HG02678 (cell line): ENCODE results near the gene MPPED1.

ENCODE experiments used
- ATAC-seq: cut with Tn5 transposase; IDR thresholded peaks from one replicate; pipeline ENCODE4 v1.9.1; 2021; ENCODE audit warnings: mild to moderate bottlenecking, moderate library complexity; ENCODE audit not compliant: unreplicated experiment

Gene MPPED1, protein sequence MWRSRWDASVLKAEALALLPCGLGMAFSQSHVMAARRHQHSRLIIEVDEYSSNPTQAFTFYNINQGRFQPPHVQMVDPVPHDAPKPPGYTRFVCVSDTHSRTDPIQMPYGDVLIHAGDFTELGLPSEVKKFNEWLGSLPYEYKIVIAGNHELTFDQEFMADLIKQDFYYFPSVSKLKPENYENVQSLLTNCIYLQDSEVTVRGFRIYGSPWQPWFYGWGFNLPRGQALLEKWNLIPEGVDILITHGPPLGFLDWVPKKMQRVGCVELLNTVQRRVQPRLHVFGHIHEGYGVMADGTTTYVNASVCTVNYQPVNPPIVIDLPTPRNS

DNA sequence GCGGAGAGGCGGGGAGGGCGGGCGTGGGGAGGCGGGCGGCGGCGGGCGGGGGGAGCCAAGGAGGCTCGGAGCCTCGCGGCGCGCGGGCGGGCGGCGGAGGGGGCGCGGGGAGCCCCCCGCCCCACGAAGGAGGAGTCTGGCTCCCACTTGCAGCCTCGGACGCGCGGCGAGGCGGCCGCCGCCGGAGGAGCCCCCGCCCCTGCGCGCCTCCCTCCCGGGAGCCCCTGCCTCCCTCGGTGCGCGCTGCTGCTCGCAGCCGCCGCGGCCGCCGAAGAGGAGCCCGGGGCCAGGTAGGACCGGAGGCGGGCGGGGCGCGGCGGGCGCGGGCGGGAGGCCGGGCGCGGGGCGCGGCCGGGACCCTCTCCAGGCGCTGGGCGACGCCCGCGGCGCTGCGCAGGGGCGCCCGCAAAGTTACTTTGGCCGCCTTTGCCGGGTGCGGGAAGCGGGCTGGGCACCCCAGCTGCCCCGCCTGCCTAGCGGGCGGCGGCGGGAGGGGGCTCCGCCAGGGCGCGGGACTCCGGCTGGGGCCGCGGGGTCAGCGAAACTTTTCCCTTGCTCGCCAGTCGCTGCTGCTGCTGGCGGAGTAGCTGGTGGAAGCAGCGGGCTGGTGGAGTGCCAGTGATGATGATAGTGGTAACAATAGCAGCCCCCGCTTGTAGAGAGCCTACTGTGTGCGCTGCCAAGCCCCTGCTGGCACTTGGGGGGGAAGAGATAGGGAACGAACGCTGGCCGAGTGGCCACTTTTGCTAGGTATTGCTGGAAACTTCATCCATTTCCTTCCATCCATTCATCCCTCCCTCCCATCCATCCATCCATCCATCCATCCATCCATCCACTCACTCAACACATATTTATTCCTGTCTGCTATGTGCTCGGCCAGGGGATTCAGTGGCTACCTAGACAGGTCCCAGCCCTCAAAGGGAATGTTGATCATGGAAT is at the start of gene MPPED1:
Gene MPPED1, plus strand, starts transcription at position 146 of the 939 bp plus-strand sequence. CDS start 12,972 bp downstream, outside the sequence.
- no peak for ATAC-seq

DNA sequence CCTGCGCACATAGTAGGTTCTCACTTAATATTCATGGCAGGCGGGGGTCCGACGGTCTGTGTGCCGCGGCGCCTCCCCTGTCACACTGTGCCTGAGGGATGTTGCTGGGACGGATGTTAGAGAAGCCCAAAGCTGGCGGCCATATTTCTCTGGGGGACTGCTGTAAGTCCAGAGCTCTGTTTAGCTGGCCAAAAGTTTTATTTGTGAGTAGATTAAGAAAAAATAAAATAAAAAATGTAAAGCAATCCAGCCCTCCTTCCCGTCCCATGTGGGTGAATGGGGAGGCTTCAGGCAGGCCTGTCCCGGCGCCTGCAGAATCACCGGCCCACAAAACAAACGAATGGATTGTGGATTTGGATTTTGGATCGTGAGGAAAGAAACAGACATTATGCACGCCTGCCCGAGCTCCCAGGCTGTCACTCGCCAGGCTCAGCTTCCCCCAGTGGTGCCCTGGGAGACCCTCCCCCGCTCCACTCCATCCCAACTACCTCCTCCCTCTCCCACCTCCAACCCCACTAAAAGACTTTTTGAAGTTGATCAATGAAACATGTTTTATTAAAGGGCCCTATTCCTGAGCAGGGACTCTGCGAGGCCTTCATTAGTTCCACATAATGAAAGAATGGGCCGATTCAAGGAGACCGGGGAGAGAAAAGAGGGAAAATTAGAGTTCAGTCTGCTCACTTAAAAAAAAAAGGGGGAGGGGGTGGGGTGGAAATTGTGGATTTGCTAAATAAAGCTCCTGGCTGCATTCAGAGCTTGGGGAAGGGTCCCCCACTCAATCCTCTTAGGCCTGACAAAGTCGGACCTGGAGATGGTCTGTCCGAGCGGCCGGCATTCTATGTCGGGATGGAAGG is 48.3 kb upstream of the MPPED1 start:
- ATAC-seq: no peak

DNA sequence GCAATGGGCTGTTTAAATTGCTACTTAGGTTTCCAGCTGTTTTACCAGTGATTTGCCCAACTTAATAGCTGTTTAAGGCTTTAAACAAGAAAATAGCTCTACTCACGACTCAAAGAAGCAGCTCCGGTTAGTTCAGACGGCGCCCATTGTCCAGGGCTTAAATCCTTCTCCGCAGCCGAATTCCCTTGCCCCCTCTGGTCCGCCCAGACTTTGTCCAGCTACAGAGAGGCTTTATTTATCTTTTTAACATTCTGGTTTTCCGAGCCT is 47.7 kb upstream of the MPPED1 start:
- no peak for ATAC-seq

DNA sequence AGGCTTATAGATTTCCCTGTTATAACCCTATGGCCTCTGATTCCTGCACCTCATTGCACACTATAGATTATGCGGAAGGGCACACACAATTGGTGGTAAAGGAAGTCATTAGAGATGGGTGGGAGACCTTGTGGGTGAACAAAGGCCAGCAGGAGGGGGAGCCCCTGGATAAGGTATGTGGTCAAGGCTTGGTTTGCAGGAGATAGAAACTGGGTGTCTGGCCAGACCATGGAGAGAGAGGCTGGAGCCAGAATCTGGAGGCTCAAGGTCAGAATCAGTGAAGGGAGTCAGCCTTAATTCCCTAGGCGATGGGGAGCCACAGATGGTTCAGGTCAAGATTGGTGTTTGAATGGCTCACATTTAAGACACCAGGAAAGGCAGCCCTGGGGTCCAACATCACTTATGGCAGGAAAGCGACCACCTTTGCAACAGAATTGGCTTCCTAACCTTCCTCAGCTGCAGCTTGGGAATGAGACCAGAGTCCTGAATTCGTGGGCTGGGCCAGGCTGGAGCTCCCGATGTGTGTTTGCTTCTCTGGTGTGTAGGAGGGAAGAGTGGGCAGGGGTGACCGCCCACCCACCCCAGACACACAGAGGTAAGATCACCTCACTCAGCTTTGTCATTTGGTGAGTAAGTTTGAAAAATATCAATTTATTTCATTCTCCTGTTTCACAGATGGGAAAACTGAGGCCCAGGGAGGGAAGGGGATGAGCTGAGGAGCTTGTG is 45.9 kb upstream of the MPPED1 start:
- no peak for ATAC-seq

DNA sequence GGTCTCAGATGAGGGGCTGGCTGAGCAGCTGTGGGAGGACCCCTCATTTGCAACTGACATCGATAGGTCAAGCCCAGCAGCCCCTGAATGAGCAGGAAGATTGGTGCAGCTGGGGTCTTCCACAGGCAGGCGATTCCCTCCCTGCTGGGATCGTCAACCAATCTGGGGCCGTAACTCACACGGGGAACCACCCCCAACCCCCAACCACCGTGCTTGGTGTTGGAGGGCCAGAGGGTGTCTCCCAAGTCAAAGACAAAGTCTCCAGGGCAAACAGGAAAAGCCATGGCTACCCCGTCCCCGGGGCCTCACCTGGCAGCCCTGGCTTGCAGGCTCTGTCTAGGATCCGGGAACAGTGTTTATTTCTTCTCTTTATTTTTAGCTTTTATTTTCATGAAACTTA is 41.8 kb upstream of the MPPED1 start:
- no peak for ATAC-seq

DNA sequence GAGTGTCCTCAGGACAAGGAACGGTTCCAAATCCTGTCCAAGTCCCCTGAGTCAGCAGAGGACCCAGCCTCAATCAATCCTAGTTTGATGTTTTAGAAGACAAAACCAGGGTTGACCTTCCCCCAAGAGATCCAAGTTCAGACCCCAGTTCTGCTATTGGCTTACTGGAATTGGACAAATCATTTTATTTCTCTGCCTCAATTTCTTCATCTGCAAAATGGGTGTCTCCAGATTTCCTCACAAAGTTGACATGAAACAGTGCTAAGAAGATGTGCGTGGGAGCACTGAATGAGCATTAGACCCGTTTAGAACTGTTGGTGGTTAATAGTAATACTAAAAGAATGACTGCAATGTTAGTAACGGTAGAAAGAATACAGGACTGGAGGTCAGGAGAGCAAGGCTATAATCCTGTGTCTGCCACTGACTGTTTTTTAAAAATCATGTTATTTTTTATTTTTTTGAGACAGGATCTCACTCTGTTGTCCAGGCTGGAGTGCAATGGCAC is 35.8 kb upstream of the MPPED1 start:
- no peak for ATAC-seq

DNA sequence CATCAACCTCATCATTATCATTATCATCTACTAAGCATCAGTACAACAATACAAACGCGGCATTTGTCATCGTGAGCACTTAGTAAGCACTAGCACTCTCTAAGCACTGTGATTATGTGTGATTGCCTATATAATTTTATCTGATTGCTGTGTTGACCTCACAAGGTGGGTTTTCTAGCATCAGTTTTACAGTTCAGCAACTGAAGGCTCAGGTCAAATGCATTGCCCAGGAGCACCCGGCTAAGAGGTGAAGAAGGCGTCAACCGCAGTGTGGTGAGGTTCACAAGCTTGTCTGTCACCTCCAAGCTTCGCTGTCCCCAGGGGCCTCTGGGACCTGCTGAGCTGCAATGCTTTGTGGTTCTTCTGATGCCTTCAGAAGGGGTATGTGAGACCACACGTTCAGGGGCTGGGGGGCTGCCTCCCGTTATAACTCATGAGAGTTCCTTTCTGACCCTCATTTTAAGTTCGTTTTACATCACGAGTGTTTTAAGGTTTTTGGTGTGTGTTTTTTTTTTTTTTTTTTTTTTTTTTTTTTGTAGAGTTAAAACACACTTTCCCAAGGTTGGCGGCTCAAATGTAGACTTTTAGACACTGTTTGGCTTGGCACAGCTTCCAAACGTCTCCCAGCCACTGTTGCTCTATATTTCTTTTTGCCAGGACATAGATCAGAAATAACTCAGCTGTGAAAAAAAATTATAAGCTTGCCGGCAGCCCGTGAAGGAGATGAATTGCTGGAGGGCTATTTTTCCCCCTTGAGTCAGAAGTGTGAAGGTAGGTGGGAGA is 34.9 kb upstream of the MPPED1 start:
- ATAC-seq: no peak

DNA sequence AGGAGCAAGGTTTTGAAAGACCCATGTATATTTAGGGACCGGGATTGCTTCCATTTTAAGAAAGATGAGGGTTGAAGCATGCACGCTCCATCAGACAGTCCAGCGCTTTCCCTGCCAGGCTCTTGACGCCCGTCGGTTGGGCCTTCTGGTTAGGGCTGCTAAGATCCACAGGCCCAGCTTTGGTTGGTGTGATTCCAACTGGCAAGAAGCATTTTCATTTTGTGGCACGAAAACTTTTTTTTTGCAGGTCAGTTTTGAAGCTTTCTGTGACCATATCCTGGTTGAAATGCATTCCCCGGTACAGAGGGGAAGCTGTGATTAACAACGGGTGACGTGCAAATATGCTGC is 34.3 kb upstream of the MPPED1 start:
- ATAC-seq: no peak

DNA sequence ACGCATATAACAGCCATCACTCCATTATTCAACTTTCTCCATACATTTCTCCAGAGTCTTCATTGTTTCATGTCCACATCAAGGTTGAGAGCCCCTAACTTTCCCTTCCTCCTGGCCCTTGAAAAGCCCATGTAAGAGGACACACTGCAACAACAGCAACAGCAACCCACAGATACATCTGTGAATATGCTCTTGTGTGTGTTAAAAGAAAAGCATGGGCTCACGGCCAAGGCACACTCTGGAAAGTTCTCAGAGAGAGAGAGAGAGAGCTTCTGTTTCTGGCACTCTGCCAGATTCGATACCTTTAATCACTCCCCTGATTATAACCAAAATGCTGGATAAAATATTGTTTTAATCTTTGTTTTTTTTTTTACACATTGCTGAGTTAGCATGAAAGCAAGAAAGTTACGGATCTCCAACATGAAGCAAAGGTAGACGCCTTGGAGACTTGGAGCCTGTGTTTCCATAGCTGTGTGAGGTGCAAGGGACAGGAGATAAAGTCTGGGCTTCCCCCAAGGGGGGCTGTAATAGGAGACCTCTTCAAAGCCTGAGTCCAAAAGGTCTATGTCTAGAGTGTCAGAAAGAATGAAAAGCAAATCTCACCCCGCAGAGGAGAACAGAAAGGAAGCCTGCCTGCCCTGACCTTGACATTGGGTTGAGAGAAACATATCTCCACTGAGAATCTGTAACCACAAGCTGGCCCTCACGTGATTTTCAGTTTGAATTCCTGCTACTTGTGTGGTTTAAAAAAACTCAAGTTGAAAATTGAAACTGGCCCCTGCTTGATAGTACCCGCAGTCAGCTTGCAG is 33.7 kb upstream of the MPPED1 start:
- no peak for ATAC-seq

DNA sequence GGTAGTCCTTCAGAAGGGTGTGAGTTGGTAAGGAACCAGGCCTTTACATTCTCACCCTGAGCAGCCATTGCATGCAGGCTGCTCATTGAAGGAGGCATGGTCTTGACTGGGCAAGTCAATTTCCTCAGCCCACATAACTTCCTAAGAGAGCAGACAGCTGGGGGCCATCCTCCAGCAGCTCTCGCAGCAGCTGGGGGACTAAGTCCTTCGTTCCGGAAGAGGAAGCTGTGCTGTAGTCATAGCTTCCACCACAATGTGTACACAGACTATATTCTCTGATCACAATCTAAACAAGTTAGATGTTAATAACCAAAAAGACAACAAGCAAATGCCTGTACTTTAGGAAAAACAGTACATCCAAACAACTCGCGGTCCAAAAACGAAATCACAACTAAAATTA is 30.1 kb upstream of the MPPED1 start:
- no peak for ATAC-seq

DNA sequence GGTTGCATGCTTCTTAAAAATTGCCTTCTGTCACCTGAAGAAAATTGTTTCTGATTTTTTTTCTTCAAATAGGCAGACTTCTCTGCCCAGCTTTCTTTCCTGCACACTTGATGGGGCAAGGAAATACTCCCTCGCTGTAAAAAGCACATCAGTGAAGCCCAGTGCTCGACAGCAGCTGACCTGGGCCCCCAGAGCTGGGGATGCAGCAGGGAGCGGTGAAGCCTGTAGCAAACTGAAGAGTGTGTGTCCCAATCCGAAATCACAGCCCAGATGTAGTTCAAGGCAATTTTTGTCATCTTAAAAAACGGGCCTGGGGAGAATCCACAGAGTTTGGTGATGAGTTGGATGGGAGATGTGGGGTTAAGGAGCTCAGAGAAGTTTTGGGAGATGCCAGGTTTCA is 27.0 kb upstream of the MPPED1 start:
- ATAC-seq: no peak

DNA sequence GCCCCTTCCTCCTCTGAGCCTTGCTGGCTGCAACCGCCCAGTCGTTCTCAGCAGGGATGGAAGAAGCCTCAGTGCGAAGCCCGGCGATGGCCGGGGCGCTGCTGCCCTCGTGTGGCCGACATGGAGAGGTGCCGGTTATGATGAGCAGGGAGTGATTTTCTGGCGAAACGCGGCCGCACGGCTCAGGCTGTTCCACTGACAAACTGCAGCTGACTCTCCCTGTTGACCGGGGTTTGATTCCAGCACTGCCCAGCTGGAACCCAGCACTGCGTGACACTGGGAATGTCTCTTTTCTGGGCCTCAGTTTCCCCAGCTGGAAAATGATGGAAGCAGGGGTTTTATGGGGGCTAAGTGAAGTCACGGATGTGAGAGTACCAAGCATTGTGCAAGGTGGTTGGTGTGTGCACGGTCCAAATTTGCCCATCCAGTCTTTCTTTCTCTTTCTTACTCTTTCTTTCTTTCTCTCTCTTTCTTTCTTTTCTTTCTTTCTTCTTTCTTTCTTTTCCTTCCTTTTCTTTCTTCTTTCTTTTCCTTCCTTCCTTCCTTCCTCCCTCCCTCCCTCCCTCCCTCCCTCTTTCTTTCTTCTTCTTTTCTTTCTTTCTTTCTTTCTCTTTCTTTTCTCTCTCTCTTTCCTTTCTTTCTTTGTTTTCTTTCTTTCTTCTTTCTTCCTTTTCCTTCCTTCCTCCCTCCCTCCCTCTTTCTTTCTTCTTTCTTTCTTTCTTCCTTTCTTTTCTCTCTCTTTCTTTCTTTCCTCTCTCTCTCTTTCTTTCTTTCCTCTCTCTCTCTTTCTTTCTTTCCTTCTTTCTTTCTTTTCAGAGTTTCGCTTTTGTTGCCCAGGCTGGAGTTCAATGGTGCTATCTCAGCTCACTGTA is 25.8 kb upstream of the MPPED1 start:
- ATAC-seq: peak; percentile 50

DNA sequence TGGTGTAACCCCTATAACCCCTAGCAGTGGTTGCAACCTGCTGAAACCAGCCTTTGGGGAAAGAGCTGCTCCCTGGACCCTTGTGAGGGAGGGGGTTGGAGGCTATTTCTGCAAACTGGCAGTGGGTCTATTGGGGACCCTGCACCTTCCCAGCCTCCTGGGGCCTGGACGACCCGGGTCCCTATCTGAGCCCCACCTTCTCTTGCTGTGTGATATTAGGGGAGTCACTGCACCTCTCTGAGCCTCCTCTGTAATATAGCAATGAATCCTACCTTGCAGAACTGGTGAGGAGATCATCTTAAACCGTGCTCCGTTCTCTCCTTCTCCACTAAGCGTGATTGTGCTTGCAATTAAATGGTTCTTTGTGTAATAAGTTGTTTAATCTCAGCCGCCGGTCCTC is 24.0 kb upstream of the MPPED1 start:
- ATAC-seq: no peak

DNA sequence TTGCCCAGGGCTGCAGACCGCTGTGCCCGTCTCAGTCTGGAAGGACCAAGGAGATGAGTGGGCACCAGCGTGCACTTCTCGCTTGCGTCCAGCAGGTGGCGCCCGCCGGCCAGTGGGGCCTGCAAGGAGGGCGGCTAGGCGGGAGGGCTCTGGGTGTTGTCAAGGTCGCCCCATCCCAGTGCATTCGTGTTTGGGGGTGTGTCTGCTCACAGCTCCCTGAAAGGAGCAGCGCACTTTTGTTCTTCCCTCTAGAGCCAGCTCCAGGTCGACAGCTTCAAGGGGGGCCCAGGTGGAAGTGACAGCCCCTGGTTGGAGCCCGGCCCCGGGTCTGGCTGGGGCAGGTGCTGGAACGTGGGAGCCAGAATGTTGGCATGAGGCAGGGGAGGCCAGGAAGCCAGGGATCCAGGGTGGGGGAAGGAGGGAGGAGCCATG is 23.4 kb upstream of the MPPED1 start:
- no peak for ATAC-seq

DNA sequence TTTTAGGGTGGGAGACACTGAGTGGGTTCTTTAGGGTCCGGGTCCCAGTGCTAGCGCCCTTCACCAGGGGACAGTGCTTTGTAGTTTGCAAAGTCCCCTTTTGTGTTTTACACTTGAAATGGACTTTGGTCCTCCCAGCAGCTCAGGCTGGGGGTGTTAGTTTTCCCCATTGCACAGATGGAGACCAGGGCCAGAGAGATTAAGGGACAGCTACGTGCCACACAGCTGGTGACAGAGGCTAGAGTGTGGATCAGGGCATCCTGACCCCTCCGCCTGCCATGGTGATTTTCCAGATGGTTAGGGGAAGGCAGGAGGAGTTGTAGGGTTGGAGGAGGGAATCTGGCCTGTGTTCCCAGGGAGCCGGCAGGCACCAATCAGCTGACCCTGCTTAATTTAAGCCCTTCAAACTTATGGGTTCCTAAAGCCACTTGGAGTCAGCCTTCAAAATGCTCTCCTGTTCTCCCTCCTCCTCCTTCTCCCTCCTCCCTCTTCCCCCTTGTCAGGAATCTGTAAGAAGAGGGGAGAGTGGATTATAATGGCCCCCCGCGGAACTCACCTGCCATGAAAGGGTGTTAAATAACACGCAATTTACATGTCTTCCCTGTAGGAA is 22.5 kb upstream of the MPPED1 start:
- ATAC-seq: no peak

DNA sequence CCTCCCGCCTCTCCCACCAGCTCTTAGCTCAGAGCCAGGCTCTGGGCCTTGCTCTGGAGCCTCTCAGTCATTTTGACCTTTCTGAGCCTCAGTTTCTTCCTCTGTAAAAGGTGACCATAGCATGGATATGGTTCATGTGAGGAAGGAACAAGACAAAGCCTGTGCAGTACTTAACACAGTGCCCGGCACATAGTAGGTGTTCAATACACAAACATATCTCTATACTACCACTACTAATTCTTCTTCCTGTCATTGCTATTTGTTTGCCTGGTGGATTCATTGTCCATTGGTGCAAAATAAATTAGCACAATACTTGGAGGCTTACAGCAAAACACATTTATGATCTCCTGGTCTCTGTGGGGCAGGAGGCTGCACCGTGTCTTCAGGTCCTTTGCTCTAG is 21.6 kb upstream of the MPPED1 start:
- no peak for ATAC-seq

DNA sequence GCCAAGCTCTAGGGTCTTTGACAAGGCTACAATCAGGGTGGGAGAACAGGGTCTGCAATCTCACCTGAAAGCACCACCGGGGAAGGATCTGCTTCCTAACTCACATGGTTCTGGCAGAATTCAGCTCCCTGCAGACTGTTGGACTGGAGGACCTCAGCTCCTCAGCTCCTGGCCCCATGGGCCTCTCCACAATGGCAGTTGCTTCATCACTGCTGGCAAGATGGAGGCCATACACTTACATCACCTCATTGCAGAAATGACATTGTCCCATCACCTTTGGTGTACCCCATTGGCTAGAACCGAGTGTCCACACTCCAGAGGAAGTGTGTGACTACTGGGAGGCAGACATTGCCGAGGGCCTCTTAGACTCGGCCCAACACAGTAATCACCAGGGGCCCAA is 20.9 kb upstream of the MPPED1 start:
- ATAC-seq: no peak

DNA sequence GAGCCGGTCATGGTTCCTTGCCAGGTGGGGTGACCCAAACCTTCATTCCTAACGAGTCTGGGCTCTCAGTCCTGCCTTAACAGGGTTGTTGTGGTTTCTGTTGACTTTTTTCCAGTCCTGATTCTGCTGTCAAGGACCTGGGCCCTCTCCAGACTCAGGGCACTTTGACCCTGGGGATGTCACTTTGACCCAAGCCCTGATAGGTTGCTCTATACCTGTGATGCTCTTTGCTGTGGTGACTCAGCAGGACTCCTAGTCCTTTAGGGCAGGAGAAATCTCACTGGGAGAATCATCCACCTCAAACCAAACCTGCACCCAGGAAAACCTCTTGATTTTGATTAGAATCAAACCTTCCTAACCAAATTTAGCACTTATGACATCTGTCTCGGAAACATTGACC is 20.5 kb upstream of the MPPED1 start:
- ATAC-seq: no peak
